ENCODE results near the gene TBRG4.

Gene TBRG4

GRCh38 chr7:45073031-45073785 lies 38.3 kb downstream of the TBRG4 start:
- FAIRE-seq, result no peak

- no peak for FAIRE-seq
These were observed 39.1 kb downstream of the TBRG4 start for GRCh38 chr7:45072131-45073030.

DNA sequence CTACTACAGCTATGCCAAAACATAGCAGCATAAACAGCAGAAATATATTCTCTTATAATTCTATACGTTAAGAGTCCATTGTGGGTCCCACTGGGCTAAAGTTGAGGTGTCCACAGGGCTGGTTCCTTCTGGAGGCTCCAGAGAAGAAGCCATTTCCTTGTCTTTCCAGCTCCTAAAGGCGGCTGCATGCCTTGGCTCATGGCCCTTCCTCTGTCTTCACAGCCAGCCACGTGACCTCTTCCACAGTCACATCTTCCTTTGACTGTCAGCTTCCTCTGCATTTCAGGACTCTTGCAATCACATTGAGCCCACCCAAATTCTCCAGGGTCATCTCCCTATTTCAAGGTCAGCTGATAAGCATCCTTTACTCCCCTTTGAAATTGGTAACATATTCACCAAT lies 40.0 kb downstream of the TBRG4 start:
- FAIRE-seq, result no peak

DNA sequence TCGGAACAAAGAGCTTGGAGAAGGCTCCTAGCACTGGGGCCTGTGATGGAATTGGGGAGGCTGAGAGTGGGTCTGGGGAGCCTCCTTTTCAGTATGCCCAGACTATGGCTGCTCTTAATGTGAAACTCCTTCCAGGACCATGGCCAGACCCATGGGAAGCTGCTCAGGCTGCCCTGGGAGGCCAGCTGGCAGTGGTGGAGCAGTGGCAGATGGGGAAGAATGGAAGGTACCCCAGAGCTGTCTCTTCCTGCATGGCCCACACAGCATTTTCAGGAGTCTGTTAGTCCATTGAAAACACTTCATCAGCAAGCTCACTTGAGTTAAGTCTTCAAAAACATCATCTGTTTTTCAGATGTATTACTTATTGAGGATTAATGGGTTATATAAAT lies 41.2 kb downstream of the TBRG4 start:
- FAIRE-seq, result no peak

DNA sequence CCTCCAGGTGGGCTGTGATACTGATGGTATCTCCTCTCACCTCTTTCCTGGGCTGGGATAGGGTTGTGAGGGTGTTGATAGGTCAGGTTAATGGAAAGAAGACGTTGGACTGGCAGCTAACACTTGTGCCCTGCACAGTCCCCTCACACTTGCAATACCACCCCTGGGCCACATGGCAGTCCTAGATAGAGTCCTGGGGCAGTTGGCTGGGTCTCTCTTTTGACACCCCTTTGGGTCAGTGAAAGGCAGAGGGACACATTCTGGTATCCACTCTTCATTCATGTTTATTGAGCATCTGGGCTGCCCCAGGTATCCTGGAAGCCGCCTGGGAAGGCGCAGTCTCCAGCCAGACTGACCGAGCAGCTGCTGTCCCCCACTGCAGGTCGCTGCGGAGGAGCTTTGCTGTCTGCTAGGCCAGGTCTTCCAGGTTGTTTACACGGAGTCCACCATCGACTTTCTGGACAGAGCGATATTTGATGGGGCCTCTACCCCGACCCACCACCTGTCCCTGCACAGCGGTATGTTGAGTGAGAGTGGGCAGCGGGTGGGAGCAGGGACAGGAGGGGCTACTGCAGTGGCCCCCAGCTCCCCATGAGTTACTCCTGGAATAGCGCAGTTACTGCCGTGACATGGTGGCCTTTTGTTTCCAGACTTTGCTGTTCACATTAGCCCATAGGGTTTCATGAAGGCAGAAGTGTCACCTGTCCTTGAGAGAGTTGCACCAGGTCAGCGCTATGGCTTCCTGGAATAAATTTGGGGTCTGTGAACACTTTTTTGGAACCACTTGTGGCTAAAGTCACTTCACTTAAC lies 41.8 kb downstream of the TBRG4 start:
- FAIRE-seq, result no peak

- no peak for FAIRE-seq
These were observed 43.1 kb downstream of the TBRG4 start for GRCh38 chr7:45068236-45069023.

GRCh38 chr7:45067582-45067981 lies 43.9 kb downstream of the TBRG4 start:
- FAIRE-seq, result no peak

DNA sequence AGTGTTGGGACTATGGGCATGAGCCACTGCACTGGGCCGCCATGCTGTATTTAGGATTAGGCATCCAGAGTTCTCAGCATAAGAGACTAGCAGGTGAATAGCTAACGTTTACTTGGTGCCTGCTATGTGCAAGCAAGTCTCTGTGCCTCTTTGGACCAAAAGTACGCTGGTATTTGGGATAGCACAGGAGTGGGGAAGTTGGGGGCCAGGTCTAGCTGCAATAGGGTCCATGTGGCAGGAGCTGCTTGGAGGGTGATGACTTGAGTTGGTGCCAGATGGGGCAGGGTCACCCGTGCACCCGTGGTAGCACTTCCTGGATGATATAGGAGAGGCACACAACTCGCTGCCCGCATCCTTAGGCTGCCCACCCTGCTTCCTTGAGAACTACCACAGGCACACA lies 45.1 kb downstream of the TBRG4 start:
- FAIRE-seq, result no peak

DNA sequence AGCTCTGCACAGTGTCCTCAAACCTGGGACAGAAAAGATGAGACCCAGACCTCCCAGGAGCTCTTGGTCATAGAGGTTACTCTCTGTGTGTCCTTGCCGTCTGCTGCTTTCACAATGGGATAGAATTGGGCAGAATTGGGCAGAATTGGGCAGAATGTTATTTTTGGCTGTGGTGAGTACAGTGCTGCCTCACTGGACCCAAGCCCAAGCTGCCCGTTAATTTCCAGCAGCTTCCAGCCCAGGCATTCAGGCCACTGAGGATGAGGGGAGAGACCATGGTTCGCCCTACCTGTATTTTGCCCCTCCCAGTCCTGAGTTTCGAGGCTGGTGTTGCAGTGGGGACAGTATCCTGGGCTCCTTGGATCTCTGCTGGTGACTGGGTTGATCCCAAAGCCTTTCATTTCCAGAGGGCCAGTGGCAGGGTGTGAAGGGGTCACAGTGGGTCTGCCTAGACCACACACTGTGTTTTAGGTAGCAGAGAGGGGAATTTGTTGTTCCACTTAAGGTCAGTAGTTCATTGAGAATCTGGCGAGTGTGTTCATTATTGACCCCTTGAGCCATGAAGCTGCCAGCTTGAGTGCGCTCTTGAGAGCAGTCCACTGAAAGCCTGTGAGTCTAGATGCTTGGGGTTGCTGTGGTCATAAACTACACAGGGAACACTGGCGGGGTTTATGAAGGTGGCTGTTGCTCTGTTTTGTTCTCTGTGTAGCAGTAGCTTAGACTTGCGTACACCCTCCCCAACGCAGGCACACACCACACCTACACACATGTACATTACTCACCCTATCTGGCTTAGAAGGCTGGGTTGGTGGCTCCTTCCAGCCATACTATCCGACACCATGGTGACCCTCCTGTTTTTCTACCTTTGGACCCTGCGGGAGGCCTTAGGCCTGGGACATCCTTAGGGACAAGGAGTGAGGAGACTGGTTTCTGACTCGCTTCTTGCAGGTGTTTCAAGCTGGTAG lies 46.2 kb downstream of the TBRG4 start:
- FAIRE-seq, result no peak

GRCh38 chr7:45064047-45064725 lies 47.3 kb downstream of the TBRG4 start:
- no peak for FAIRE-seq

GRCh38 chr7:45061806-45062425 lies 49.6 kb downstream of the TBRG4 start:
- FAIRE-seq, result no peak

DNA sequence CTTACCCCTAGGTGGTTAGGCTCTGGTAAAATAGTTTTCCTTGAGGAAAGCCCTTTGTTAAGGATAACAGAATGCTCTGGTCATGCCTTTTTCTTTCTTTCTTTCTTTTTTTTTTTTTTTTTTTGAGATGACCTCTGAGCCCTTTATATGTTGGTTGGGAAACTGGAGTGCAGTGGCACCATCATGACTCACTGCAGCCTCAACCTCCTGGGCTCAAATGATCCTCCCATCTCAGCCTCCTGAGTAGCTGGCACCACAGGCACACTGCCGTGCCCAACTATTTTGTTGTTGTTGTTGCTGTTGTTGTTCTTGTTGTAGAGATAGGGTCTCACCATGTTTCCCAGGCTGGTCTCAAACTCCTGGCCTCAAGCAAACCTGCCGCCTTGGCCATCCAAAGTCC lies 50.1 kb downstream of the TBRG4 start:
- FAIRE-seq, result no peak

DNA sequence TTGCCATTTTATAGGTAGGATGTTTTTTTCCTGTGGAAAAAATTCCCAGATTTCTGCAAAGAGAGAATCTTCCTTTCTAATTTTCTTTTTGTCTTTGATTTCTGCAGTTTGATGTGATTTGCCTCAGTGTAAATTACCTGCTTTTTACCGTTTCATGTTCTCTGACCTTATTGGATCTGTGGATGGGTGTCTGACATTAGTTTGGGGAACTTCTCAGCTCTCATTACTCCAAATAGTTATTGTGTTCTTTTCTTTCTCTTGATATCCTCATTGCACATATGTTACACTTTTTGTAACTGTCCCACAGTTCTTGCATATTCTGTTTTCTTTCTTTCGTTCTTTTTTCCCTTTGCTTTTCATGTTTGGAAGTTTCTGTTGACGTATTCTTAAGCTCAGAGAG lies 51.2 kb downstream of the TBRG4 start:
- FAIRE-seq, result no peak

- no peak for FAIRE-seq
These were observed 53.6 kb downstream of the TBRG4 start for GRCh38 chr7:45057878-45058277.

DNA sequence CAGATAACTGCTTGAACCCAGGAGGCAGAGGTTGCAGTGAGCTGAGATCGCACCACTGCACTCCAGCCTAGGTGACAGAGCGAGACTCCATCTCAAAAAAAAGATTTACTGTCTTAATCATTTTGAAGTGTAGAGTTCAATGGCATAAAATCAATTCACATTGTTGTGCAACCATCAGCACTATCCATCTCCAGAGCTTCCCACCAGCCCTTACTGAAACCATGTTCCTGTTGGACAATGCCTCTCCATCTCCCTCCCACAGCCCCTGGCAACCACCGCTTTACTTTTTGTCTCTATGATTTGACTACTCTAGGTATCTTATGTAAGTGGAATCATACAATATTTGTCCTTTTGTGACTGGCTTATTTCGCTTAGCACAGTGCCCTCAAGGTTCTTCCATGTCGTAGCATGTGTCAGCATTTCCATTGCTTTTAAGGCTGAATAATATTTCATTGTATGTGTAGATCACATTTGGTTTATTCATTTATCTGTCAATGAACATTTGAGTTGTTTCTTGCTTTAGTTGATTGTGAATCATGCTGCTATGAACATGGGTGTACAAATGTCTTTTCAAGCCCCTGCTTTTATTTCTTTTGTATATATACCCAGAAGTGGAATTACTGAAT lies 55.8 kb downstream of the TBRG4 start:
- no peak for FAIRE-seq

GRCh38 chr7:45055016-45055415 lies 56.5 kb downstream of the TBRG4 start:
- no peak for FAIRE-seq

DNA sequence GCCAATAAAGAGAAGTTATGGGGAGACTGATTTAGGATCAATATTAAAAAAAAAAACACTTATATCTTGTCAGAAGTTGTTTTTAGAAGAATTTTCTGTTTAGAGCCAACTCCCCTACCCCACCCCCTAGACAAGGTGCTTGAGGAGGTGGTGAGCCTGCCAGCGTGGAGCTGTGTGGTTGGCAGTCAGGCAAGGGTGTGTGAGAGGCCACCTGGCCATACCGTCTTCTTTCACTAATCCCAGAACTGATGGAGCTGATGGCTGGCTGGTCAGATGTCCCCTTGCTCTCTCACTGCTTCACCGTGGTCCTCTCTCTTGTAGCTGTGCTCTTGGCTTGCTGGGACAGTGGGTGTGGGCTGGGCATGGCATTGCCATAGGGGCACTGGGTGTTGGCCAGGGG lies 57.1 kb downstream of the TBRG4 start:
- FAIRE-seq, result no peak

GRCh38 chr7:45053941-45054340 lies 57.6 kb downstream of the TBRG4 start:
- no peak for FAIRE-seq

DNA sequence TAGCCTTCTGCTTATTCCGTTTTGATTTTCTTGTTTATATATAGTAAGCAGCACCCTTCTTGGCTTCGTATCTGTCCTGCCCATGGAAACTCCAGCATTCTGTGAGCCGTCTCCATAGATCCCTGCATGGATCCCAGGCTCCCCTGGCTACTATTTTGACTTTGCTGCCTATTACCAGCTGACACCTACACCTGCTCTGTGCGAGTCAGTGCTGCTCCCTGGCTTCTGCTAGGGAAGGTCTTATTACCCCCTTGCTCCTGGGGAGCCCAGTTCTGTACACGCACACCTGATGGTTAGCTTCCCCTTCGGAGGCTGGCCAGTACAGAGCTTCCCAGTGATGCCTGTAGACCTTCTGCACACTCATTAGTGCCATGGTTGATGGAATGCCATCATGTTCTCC lies 58.1 kb downstream of the TBRG4 start:
- no peak for FAIRE-seq

DNA sequence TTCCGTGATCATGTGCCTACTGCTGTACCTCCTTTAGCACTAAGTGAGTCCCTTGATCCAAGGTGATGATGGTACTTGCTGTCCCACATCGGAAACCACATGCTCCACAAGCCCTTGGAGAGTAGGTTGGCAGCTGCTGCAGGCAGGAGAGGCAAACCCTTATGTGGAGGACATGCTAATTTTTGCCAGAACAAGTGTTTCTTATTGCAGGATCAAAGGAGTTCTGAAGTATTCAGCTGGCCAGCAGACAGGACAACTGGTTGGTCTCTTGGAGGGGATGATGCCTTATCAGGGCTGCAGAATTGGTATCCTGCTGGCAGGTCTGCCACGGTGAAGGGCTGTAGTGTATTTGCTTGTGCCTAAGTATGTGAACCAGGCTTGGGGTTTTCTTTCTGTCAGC lies 59.5 kb downstream of the TBRG4 start:
- no peak for FAIRE-seq
